ENCODE results near the gene OSBPL5. TPM values are rescaled to one million over a fixed set of nuclear protein-coding genes. Genes with fewer than 3 reads are reported as not detected.
A peak's percentile ranks its signal among the peaks of the same experiment; 100 is the strongest.

OSBPL5 gene
- total and polyA plus RNA-seq, 9 of the 15 experiments (the other 6 are each of a cell fraction or from before 2014, with no cell fraction given), result 0.06 to 14.8 (median 3.2) TPM

GRCh38 chr11:3108183-3108721 is 56.9 kb downstream of the OSBPL5 start (continued):
- TF ChIP-seq NR4A1 (CRISPR knock-in tag; IDR thresholded peaks at IDR 0.05), result no peak
- TF ChIP-seq NR4A1 (tag; IDR thresholded peaks at IDR 0.05), result no peak
- no peak for TF ChIP-seq RAD51 (IDR thresholded peaks at IDR 0.05; ENCODE audit: borderline replicate concordance, low read depth)
- TF ChIP-seq USF1 (CRISPR knock-in tag; IDR thresholded peaks at IDR 0.05), result no peak

- Histone ChIP-seq H3K9me3 (replicated peaks; ENCODE audit: control insufficient read depth, insufficient read depth, low read depth, low read length) (no peaks in the 10 kb centered on the region), H3K79me2 (ENCODE audit: control insufficient read depth, insufficient read depth, low read length) (no peaks in the 10 kb centered on the region), H3K27ac (ENCODE audit: extremely low read depth, low read depth, low read length) (no peak overlapping the region), H3K9me1 (ENCODE audit: control insufficient read depth, insufficient read depth, low read length) (no peaks in the 10 kb centered on the region), H4K20me1 (replicated peaks; ENCODE audit: control insufficient read depth, insufficient read depth, low read length) (no peaks in the 10 kb centered on the region; the same call in 1 of the 2 replicates), H3K36me3 (ENCODE audit: control insufficient read depth, insufficient read depth, low read length) (no peaks in the 10 kb centered on the region), H2AFZ (ENCODE audit: low read depth, low read length) (no peak overlapping the region), H3K9ac (ENCODE audit: insufficient read depth in 1 of 2, low read depth in 2 of 2, low read length in 2 of 2) (no peak overlapping the region; a peak in 1 of 4 replicates), H3K4me3 (no peak overlapping the region), H3K4me2 (ENCODE audit: insufficient read depth, low read length) (no peak overlapping the region), H3K4me1 (replicated peaks in 1 of 2; ENCODE audit: control insufficient read depth in 2 of 2, insufficient read depth in 2 of 2, low read length in 2 of 2) (peaks cover 2 to 14% of the 10 kb centered on the region in 2 experiments; a peak in 3 of 5 replicates), H3K27me3 (ENCODE audit: control insufficient read depth in 2 of 2, insufficient read depth in 2 of 2, low read length in 2 of 2) (no peaks in the 10 kb centered on the region)
- ChIA-PET POLR2A (no interaction called here), CTCF (ENCODE audit: low intra/inter-chr PET ratio) (no interaction called here)
- intact Hi-C loops (cut with micrococcal nuclease) (no loop called here), in situ Hi-C loops (cut with MboI) (no loop called here)
- FAIRE-seq (no peak), DNase-seq (ENCODE audit: extremely low read depth in 1 of 4, low spot score in 3 of 4) (no peak), ATAC-seq (no peak)
- no TSS peak for BruUV-seq (replicated peaks)
- no peak for TF ChIP-seq ZNF280A (IDR thresholded peaks at IDR 0.05; ENCODE audit: low read depth, partially characterized antibody)
- no peak for TF ChIP-seq ZNF699 (CRISPR knock-in tag; IDR thresholded peaks at IDR 0.05; ENCODE audit: insufficient replicate concordance)
- TF ChIP-seq POLR2G (IDR thresholded peaks at IDR 0.05; ENCODE audit: low read depth, low read length), result 0 out of 2 replicates have a peak, but pooled peaks have one; percentile 26
- TF ChIP-seq ESRRB (CRISPR knock-in tag; IDR thresholded peaks at IDR 0.05; ENCODE audit: borderline replicate concordance), result no peak
- WGBS (ENCODE audit: insufficient coverage, low coverage, missing lambda C conversion rate), result 84% methylated on average over 6 of the region's 21 CpGs
Observed at GRCh38 chr11:3107608-3108182, 57.4 kb downstream of the OSBPL5 start.
